ENCODE measurements around the gene TOMM20. TPM values are rescaled to one million over a fixed set of nuclear protein-coding genes. Genes with fewer than 3 reads are reported as not detected.

Gene TOMM20
- 25.3 TPM for total RNA-seq

GRCh38 chr1:235128456-235129328 is at the start of gene TOMM20:
TSS of gene TOMM20 (minus strand) at chr1:235128837. CDS start at chr1:235128715, 122 bp downstream.
- Histone ChIP-seq H3K27me3 (no peaks in the 10 kb centered on the region), H3K27ac (peak within 1 kb of the TSS; percentile 86 to 94), H3K9me3 (no peaks in the 10 kb centered on the region), H3K4me1 (peaks cover 0 to 4% of the 10 kb centered on the region in 2 donors), H3K36me3 (peaks cover 8 to 24% of the 10 kb centered on the region in 2 donors), H3K4me3 (peak within 1 kb of the TSS; percentile 60 to 99)
- peak in 1 of 3 experiments; percentile 3 for TF ChIP-seq CTCF (IDR thresholded peaks at IDR 0.05)
- intact Hi-C loops (cut with DNase I): loop anchor here (2.0 kb wide), 4 partner anchors 24 to 756 kb away; partner anchors contain the start of genes ARID4B, COA6, GGPS1 and RBM34
- peak; percentile 84 to 98 for DNase-seq (ENCODE audit: low spot score in 2 of 2)

GRCh38 chr1:235176486-235176885 is 47.8 kb upstream of the TOMM20 start:
- Histone ChIP-seq H3K27ac (no peak overlapping the region), H3K36me3 (peaks cover 38 to 67% of the 10 kb centered on the region in 2 donors), H3K9me3 (no peaks in the 10 kb centered on the region), H3K4me1 (no peaks in the 10 kb centered on the region), H3K4me3 (no peak overlapping the region), H3K27me3 (no peaks in the 10 kb centered on the region)
- intact Hi-C loops (cut with DNase I): no loop called here
- no peak for TF ChIP-seq CTCF (IDR thresholded peaks at IDR 0.05)
- no peak for DNase-seq (ENCODE audit: low spot score in 2 of 2)

- Histone ChIP-seq H3K27ac (no peak overlapping the region), H3K36me3 (peaks cover 51 to 56% of the 10 kb centered on the region in 2 donors), H3K27me3 (no peaks in the 10 kb centered on the region), H3K4me1 (no peaks in the 10 kb centered on the region), H3K4me3 (no peak overlapping the region), H3K9me3 (no peaks in the 10 kb centered on the region)
- intact Hi-C loops (cut with DNase I): no loop called here
- DNase-seq (ENCODE audit: low spot score in 2 of 2): no peak
- TF ChIP-seq CTCF (IDR thresholded peaks at IDR 0.05): no peak
Measured at GRCh38 chr1:235169986-235170385, 41.3 kb upstream of the TOMM20 start.

GRCh38 chr1:235168375-235168774 is 39.7 kb upstream of the TOMM20 start:
- Histone ChIP-seq H3K4me3 (no peak overlapping the region), H3K27me3 (no peaks in the 10 kb centered on the region), H3K36me3 (peaks cover 39 to 43% of the 10 kb centered on the region in 2 donors), H3K9me3 (no peaks in the 10 kb centered on the region), H3K4me1 (no peaks in the 10 kb centered on the region), H3K27ac (no peak overlapping the region)
- TF ChIP-seq CTCF (IDR thresholded peaks at IDR 0.05): no peak
- no peak for DNase-seq (ENCODE audit: low spot score in 2 of 2)
- intact Hi-C loops (cut with DNase I): no loop called here

- intact Hi-C loops (cut with DNase I): loop anchor here (1.0 to 2.0 kb wide), 4 partner anchors 33 to 343 kb away; partner anchors contain the start of genes ARID4B, B3GALNT2, GGPS1 and TBCE
- Histone ChIP-seq H3K27me3 (no peaks in the 10 kb centered on the region), H3K36me3 (peaks cover 9 to 10% of the 10 kb centered on the region in 2 donors), H3K4me1 (peaks cover 6 to 9% of the 10 kb centered on the region in 2 donors), H3K4me3 (peak overlapping the region; percentile 67 to 86), H3K27ac (peak overlapping the region; percentile 85), H3K9me3 (no peaks in the 10 kb centered on the region)
- DNase-seq (ENCODE audit: low spot score in 2 of 2): no peak
- TF ChIP-seq CTCF (IDR thresholded peaks at IDR 0.05): no peak
Measured at GRCh38 chr1:235161685-235162327, 33.2 kb upstream of the TOMM20 start.

Measured in ascending aorta (tissue), 2 donors.